Bronchial epithelial cell (primary cell): ENCODE measurements around the gene MEN1. TPM values are rescaled to one million over a fixed set of nuclear protein-coding genes. Genes with fewer than 3 reads are reported as not detected.

Source experiments
- DNase-seq: peaks from one replicate; pipeline ENCODE4 v3.0.0-alpha.2; 2010; ENCODE audit warnings: low read depth
- FAIRE-seq: peaks from 2 replicates; lab custom pipeline; 2011; peaks lifted over from hg19 to GRCh38; lab: Jason Lieb, UNC
- H3K27me3 ChIP-seq: 2 replicates; pipeline ENCODE4 v1.5.1; 2011; ENCODE audit warnings: low read length; ENCODE audit not compliant: control insufficient read depth, insufficient read depth
- H3K36me3 ChIP-seq: 2 replicates; pipeline ENCODE4 v1.5.1; 2011; ENCODE audit warnings: low read length; ENCODE audit not compliant: control insufficient read depth, insufficient read depth
- H3K4me3 ChIP-seq: 2 replicates; pipeline ENCODE4 v1.5.1; 2011; ENCODE audit warnings: mild to moderate bottlenecking, low read depth, low read length, control low read depth
- CTCF ChIP-seq: IDR thresholded peaks from 2 replicates; pipeline ENCODE4 v1.5.1; 2011; ENCODE audit warnings: mild to moderate bottlenecking, moderate library complexity, low read length, control low read depth, inconsistent platforms; ENCODE audit not compliant: insufficient read depth, severe bottlenecking
- total RNA-seq: library from RNA; depleted of rRNA; stranded (reverse); fragments of >200 nt; gene quantifications from 2 replicates; pipeline ENCODE4 v1.2.1, GENCODE V29; 2014

Gene MEN1
- total RNA-seq, 1 donor from 2014 or later = 5.5 TPM

- H3K36me3 ChIP-seq = peaks cover 2% of the 10 kb centered on the region
- no peak overlapping the region for H3K4me3 ChIP-seq
- no peak for TF ChIP-seq CTCF
- DNase-seq = no peak
- no peak for FAIRE-seq
- H3K27me3 ChIP-seq = no peaks in the 10 kb centered on the region
Measured at GRCh38 chr11:64796757-64797541, 13.4 kb downstream of the MEN1 start.

GRCh38 chr11:64796047-64796756 lies 14.1 kb downstream of the MEN1 start:
- DNase-seq (no peak), FAIRE-seq (no peak)
- Histone ChIP-seq H3K36me3 (peaks cover 2% of the 10 kb centered on the region), H3K4me3 (no peak overlapping the region), H3K27me3 (no peaks in the 10 kb centered on the region)
- no peak for TF ChIP-seq CTCF

DNA sequence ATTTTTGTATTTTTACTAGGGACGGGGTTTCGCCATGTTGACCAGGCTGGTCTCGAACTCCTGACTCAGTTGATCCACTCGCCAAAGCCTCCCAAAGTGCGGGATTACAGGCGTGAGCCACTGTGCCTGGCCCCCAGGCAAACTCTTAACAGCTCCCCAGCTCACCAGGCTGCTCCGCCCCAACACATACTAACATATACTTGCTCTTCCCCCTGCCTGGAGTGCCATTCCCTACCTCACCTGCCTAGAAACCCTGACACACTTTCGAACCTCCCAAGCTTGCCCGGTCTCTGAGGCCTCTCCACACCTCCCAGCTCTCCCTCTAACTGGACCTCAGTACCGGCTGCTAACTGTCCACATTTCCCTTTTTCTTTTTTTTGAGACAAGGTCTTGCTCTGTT lies 15.8 kb downstream of the MEN1 start:
- TF ChIP-seq CTCF = no peak
- DNase-seq = no peak
- no peak for FAIRE-seq
- Histone ChIP-seq H3K4me3 (no peak overlapping the region), H3K27me3 (no peaks in the 10 kb centered on the region), H3K36me3 (peaks cover 2% of the 10 kb centered on the region)

- FAIRE-seq (no peak), DNase-seq (no peak)
- no peak for TF ChIP-seq CTCF
- H3K27me3 ChIP-seq = no peaks in the 10 kb centered on the region
- H3K4me3 ChIP-seq = no peak overlapping the region
- peaks cover 2% of the 10 kb centered on the region for H3K36me3 ChIP-seq
Measured at GRCh38 chr11:64793271-64794160, 16.8 kb downstream of the MEN1 start.

DNA sequence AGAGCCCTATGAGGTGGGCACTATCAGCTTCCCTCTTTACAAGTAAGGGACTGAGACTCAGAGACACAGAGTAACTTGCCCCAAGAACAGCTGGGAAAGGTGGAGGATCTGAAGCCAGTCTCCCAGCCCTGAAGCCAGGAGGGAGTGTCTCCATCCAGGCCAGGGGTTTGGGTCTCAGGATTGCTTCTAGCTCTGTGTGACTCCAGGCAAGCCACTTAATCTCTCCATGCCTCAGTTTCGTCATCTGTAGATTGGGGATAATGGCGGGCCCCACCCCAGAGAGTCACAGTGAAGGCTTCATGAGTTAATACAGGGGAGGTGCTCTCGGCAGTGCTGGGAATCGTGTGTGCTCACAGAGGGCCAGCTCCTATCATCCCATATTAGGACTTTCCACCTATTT lies 17.9 kb downstream of the MEN1 start:
- peaks cover 2% of the 10 kb centered on the region for H3K36me3 ChIP-seq
- no peaks in the 10 kb centered on the region for H3K27me3 ChIP-seq
- H3K4me3 ChIP-seq = no peak overlapping the region
- FAIRE-seq = peak; percentile 23
- no peak for DNase-seq
- TF ChIP-seq CTCF = no peak
